GM19397 (cell line): ENCODE results near the gene TLE1.
"Not testable (repeated sequence)": the region's sequence is repeated elsewhere in the genome, so short reads cannot be mapped to it uniquely, and the experiment has no call there.

Experiments
- ATAC-seq: cut with Tn5 transposase; IDR thresholded peaks from one replicate; pipeline ENCODE4 v1.9.1; 2021; ENCODE audit warnings: mild to moderate bottlenecking, moderate library complexity; ENCODE audit not compliant: unreplicated experiment

TLE1 gene

DNA sequence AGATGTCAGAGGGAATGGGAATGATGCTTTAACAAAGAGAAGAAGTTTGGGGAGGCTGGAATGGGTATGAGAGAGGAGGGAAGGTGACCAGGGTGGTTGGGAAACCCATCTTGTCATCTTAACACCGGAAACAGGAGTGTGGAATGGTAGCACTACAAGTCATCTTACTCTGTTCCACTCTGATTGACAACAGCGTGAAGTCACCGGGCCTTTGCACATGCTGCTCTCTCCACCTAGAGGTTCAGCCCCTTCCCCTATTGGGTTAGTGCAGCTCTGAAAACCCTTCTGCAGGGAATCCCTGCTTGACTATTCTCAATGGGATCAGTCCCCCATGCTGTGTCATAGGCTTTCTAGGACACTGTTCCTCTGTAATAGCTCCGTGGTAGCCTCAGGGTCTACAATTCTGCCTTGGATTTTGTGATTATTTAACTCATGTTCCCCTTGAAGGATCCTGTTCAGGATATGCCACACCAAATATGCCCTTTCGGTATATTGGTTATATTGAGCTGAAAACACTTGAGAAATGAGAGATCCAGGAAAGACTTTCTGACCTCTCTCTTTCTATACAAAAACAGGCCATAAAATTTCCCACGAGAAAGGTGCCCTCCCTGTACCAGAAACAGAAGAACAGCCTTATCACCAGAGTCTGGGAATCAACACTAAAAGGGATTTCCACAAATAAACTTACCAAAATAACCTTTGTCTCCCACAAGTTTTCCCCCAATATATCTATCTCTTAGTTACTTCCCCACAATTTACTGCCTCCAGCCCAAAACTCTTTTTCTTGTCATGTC is 86.3 kb downstream of the TLE1 start:
- ATAC-seq = no peak

DNA sequence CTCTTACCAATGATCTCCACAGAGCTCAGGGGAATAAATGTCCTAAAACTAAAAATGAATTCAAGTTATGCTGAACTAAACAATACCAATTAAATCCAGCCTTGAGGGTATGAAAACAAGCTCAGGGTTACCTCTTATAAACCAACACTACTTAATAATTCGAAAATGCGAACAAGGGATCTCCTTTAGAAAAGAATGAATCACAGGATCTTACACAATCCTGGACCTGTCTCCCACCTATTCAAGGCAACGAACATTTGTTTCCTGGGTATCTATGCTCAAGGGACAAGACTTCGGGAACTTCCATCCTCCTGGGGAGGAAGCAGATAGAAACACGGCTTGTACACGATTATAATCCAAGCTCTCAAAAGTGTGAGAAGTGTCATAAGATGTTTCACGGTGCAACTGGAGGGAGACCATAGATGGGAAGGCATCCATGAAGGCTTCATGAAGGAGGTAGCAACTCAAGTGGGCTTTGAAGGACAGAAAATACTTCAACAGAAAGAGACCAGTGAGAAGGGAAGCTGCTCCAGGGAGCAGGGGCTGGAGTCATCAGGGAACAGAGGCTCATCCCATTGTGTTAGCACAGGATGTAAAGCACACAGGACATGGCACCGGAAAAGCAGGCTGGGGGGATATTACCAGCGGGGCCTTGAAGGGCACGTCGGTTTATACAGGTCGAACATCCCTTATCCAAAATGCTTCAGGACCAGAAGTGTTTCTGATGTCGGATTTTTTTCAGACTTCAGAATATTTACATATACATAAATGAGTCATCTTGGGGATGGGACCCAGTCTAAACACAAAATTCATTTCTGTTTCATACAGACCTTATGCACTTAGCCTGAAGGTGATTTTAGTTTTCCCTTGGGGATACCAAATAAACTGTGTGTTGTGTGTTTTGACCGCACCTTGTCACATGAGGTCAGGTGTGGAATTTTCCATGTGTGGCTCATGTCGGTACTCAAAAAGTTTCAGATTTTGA is 87.4 kb downstream of the TLE1 start:
- ATAC-seq = no peak

DNA sequence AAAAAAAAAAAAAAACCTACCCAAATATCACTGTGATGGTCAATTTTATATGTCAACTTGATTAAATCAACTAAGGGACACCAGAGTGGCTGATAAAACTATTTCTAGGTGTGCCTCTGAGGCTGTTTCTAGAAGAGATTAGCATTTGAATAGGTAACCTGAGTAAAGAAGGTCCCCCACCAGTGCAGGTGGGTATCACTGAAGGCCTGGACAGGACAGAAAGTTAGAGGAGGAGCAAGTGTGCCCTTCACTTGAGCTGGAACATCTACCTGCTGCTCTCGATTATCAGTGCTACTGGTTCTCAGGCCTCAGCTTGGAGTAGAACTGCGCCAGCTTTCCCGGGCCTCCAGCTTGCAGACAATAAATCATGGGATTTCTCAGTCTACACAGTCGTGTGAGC is 88.7 kb downstream of the TLE1 start:
- no peak for ATAC-seq

DNA sequence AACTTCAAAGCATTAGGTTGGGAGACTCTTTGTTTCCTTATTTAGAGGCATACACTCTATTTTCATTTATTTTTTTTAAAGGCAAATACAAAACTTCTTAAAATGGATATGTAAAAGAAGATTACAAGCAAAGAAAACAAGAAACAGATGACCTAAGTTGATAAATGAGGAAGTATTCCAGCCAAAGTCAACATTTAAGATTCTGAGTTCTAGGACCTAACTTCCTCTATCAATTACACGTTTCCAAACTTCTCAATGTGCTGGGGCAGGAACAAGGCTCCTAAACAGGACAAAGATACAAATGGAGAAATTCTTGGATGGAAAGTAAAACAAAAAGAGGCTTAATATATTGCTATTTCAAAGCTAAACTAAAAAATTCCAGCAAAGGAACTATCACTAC is 89.5 kb downstream of the TLE1 start:
- no peak for ATAC-seq

DNA sequence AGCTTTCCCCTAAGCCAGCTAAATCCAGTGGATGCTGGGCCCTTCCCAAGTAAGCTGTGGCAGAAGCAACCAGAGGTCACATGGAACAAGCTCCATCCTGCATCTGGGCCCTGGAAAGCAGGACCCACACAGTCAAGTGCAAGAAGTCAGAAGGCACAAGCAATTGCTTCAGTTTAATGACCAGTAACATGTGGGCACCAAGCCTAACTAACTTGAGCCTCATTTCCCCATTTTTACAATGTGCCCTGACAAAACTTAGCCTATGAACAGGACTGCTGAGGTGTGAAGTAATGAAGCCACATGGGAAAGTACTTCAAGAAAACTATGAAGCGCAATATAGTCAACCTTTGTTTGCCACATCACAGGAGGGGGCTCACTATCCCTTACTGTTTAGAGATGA is 90.5 kb downstream of the TLE1 start:
- no peak for ATAC-seq

DNA sequence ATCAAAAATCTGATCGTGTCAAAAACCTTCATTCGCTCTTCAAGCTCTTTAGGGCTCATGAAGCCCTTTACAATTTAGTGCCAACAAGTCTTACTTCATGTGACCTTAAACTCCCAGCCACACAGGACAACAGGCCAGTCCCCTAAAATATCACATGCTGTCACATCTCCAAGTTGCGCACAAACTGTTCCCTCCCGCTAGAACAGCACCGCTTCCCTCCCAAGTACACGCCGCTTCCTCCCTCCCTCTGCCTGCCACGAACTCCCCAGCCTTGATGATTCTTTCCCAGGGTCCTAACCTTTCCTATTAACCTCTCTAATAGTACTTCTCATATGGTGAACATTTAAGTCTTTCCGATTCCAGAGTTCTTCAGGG is 91.2 kb downstream of the TLE1 start:
- no peak for ATAC-seq

DNA sequence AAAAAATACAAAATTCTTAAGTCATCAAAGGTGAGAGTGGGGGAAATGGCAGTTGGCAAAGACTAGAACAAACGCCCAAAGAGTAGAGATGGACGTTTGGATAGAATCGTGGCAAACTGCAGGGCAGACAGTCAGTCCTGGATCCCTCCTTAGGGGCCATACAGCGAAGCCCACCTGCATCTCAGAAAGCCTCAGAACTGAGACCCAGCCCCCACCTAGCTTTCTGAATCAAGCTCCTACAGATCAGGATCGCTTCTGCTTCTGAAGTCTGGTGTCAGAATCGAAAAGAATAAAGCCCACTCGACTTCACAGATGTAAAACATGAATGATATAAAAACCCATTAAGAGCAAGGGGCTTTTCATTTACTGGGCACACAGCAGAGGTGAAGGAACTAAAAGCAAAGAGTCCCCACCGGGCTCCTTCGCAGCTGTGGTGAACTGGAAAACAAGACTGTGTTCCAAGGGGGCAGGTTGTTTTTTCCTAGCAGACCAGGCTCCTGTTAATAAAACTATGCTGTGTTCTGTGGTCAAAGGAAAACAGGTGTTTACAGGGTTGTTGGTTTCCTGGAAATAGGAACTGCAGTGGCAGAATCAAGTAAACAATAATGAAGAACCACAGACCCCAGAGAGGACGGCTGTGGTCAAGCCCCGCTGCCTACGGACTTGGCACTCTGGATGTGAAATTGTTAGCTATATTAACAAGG is 91.8 kb downstream of the TLE1 start:
- ATAC-seq = no peak

DNA sequence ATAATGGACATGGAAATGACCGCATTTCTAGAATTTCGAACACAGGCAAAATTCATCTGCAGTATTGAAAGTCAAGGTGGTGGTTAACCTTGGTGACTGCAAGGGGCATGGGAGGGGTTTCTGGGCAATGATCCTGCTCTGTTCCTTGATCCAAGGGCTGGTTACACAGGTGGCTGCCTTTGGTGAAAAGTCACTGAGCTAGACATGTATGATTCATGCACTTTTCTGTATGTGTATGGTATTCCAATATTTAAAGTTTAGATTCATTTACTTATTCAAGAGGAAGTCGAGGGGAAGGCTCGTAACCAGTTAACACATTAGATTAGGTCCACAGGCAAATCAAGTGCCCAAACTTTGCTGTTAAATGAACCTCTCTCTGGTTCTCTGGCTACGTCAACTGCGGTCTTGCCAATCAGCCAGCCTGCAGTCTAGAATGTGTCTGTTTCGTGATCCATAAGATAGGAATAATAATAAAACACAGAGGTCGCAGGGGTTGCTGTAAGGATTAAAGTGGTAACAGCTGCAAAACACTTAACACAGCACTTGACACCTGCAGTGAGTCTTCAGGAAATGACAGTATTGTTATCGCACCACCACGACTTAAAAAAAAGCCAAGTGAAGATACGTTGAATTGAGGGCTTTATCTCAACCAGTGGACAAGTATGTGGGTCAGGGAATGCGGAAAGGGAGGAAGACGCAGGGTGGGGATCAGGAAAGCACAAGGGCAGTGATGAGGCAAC is 92.5 kb downstream of the TLE1 start:
- ATAC-seq = no peak

DNA sequence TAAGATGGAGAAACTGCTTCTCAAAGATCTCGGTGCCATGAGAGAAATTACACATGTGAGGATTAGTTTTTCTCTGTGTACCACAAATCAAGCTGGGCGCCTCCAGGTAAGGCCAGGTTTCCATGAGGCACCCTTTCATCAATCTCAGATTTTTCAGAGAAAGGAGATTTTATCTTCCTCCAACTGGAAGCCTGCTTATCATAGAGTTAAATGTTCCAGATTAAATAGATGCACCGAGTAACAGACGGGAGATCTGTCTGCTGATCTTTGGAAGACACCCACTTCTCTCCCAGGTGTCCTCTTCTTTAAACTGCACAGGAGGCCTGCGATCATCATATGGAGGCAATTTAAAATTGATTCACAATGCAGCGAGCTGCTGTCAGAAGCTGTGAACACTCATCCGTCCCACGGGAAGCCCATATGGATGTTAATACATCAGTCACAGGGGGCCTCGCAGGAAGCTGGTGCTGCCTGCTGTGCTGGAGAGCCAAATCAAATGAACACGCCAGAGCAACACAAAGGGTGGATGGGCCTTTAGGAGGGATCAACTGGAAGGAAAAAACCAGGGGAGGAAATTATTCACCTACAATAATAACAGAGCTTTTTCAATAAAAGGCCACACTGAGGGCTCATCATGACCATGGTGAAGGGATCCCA is 93.3 kb downstream of the TLE1 start:
- ATAC-seq = no peak

DNA sequence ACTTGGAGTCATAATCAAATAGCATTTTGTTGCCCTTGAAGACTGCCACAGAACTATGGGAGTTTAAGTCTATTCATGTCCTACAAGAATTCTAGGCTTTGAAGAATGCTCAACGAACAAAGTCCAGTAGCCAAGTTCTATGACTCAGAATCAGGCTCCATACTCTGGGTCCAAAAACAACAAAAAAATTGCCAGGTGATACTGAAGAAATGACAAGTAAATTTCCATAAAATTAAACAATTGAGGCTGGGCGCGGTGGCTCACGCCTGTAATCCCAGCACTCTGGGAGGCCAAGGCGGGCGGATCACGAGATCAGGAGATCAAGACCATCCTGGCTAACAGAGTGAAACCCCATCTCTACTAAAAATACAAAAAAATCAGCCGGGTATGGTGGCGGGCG is 94.1 kb downstream of the TLE1 start:
- ATAC-seq = not testable (repeated sequence)

DNA sequence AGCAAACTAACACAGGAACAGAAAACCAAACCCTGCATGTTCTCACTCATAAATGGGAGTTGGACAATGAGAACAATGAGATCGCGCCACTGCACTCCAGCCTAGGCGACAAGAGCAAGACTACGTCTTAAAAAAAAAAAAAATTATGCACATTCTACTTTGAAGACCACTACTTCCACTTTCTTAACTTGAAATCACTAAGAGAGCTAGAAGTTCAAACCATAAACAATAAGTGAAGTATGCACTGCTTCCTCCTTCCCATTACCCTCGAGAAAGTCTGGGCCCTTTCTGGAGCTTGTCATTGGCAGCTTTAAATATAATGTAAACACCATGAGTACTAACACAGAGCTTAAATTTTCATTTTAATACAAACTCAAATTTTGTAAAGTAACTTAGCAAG is 94.9 kb downstream of the TLE1 start:
- no peak for ATAC-seq

DNA sequence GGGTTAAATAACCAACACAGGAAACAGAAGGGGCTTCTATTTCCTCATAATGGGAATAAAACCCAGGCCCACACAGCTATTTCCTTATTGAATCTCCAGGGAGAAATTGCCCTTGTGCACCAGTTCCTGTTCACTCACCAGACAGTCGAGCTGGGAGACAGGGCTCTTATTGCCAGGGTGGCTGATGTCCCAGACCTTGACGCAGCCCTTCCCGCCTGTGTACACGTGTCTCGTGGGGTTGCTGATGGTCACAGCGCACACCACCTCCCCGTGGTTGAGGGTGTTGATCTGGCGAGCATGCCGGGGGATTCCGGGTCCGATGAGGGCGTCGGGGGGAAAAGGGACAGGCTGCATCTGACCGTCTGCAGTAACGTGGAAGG is 96.5 kb downstream of the TLE1 start:
- ATAC-seq = no peak

DNA sequence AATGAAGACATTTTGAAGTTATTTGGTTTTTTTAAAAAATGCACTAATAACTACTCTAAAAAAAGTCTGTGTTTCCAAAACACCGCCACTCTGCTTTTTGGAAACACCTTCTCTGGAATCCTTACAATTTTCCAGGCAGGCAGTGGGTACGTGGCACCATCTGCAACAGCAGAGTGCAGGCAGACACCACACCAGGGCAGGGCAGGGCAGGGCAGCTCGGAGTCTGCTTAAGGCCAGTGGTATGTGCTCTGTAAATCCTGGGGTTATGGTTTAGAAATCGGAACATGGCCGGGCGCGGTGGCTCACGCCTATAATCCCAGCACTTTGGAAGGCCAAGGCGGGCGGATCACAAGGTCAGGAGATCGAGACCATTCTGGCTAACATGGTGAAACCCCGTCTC is 97.6 kb downstream of the TLE1 start:
- no peak for ATAC-seq

DNA sequence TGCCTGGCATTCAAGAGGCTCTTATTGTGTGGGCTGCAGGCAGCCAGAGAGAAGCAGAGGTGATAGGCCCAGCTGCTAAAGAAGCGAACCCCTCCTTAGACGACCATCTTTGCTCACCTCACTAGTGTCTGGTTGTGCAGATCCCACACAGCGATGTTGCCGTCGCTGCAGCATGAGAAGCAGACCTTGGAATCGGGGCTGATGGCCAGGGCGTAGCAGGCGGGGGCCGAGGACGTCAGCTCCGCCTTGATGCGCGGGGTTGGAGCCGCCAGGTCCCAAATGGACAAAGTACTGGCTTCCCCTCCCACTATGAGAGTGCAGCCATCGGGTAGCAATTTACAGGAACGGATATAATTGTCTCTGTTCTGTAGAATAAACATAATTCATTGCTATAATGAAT is 98.7 kb downstream of the TLE1 start:
- no peak for ATAC-seq

DNA sequence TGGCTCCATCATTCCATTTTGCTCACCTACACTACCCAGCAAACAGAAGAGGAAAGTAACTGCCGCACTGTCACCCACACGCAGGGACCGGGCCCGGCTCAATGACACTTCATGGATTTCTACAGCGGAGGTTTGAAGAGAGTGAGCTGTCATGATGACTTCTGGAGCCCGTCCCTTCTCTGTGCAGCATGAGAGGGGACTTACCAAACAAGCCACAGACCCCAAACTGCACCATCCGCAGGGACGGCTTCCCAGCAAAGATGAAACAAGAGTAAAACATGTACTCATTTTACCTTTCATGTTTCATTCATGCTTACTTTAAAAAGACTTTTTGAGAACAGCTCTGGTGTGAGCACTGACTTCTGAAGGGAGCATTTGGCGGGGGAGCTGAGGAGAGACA is 99.5 kb downstream of the TLE1 start:
- ATAC-seq = no peak

DNA sequence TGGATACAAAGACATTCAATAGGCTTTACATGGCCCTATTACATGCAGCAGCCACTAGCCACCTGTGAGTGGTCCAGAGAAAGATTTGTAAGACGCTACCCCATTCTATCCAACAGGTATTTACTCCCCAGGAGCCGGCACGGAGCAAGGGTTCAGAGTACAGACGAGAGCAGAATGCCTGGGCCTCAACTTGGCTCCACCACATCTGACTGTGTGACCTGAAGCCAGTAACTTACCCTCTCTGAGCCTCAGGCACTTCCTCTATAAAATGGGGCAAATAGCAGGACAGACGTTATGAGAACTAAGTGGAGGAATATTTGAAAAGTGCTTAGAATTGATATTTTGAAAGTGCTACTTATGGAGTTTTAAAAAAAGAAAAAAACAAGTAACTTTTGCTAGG is 100.0 kb downstream of the TLE1 start:
- no peak for ATAC-seq

DNA sequence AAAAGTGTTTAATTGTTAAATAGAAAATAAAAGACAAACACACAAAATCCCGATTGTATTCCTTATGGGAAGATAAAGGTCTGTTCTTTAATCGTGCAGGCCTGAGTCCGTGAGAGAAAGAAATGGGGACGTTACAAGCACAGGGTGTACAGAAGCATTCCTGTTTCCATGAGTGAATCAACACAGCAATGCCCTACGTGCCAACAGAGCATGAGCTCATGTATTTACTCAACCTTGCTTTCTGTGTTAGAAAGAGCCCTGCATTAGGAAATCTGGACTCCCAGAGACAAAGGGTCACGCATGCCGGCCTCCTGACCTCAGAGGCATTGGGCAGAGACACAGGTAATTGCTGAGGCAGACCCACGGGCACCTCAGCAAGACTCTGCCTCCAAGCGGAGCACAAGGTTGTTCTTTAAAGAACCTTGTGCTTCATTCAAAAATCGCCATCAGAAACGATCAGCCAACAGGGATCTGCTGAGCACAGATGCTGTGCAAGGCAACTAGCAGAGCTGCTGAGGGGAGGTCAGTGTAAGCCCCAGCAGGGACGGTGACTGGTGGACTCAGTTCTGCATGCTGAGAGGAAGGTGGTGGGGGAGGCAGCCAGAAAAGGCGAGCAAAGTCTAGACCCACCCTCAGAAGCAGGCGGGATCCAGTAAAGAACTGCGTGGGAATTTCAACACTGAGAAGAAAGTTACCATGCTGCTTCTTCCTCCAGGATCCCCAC is 101.0 kb downstream of the TLE1 start:
- ATAC-seq = no peak

DNA sequence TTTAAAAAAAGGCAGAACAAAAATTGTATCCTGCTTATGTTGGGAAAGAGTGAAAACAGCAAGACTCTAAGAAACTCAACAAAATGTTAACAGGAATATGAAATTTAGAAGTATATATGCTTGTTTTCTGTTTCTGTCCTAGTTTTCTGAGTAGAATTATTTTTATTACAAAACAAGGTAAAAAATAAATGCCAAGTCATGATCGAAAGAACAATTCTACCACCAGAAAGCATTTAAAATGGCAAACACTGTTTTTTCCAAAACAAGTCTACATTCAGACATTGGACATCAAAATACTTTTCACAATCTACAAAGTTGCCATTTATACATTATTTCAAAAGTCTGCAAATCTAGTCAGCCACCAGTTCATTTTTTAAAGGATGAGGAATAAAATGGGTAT is 102.6 kb downstream of the TLE1 start:
- no peak for ATAC-seq

DNA sequence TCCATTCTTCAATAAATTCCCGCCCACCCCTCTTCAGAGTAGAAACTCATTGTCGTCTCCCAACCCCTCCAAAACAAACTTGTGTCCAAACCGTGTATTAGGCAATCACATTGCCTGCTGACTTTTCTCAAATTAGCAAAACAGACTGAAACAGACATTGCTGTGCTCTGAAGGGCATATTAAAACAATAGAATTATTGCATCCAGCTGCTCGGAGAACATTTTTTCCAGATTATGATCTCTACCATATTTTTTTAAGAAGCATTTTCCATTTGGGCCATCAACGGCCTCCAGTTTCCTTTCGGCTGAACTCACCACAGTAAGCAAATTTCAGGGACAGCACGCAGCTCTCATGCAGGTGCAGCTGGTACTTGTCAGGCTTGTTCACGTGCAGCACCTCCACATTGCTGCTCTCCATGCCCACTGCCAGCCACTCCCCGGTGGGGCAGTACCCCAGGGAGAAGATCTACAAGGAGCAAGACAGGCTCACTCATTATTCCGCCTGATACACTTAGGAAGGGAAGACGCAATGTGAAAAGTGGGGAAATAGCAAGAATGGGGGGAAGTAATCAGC is 104.1 kb downstream of the TLE1 start:
- ATAC-seq = no peak
